Thymus (tissue), 14 donors: ENCODE data around the gene ZIC5. TPM values are rescaled to one million over a fixed set of nuclear protein-coding genes. Genes with fewer than 3 reads are reported as not detected.
A peak's percentile ranks its signal among the peaks of the same experiment; 100 is the strongest.

Source experiments
- DNase-seq, 9 donors: peaks; one replicate each; pipeline ENCODE4 v3.0.0-alpha.2; 2013; ENCODE audit warnings: low spot score in 9 of 9, low read depth in 6 of 9, missing footprints in 1 of 9
- H3K27ac ChIP-seq, 2 donors: one replicate each; pipeline ENCODE4 v1.5.1; 2013; ENCODE audit warnings: control low read depth in 1 of 2, low read depth in 1 of 2, low read length in 1 of 2, mild to moderate bottlenecking in 1 of 2, moderate library complexity in 1 of 2
- H3K27me3 ChIP-seq, 2 donors: one replicate each; pipeline ENCODE4 v1.5.1; 2013; ENCODE audit warnings: low read length in 1 of 2; ENCODE audit not compliant: control insufficient read depth in 2 of 2, insufficient read depth in 1 of 2
- H3K36me3 ChIP-seq, 2 donors: one replicate each; pipeline ENCODE4 v1.5.1; 2013; ENCODE audit warnings: low read length in 1 of 2, mild to moderate bottlenecking in 1 of 2, moderate library complexity in 1 of 2; ENCODE audit not compliant: control insufficient read depth in 2 of 2, insufficient read depth in 2 of 2
- H3K4me1 ChIP-seq, 2 donors: one replicate each; pipeline ENCODE4 v1.5.1; 2013; ENCODE audit warnings: low read length in 2 of 2; ENCODE audit not compliant: control insufficient read depth in 2 of 2, insufficient read depth in 2 of 2
- H3K4me3 ChIP-seq, 2 donors: one replicate each; pipeline ENCODE4 v1.5.1; 2013; ENCODE audit warnings: low read length in 2 of 2, control low read depth in 1 of 2, mild to moderate bottlenecking in 1 of 2
- H3K9me3 ChIP-seq, 2 donors: one replicate each; pipeline ENCODE4 v1.5.1; 2013; ENCODE audit warnings: low read length in 1 of 2, mild to moderate bottlenecking in 1 of 2; ENCODE audit not compliant: control insufficient read depth in 2 of 2, insufficient read depth in 1 of 2
- WGBS: extraction: QIAGEN DNeasy Blood & Tissue Kit; methylation state at CpG from one replicate; pipeline ENCODE4 v1.1.7; 2013; 5-methylcytosine and 5-hydroxymethylcytosine counted together
- long read RNA-seq, 10 donors: transcript quantifications; one replicate each; lab custom pipeline, GENCODE V29; 2026
- polyA plus RNA-seq: library from polyadenylated mRNA; stranded (reverse); fragments of 200-250 nt; gene quantifications from one replicate; pipeline ENCODE4 v1.2.3, GENCODE V29; 2013
- total RNA-seq: library from RNA; stranded (reverse); fragments of 120-200 nt; gene quantifications from one replicate; pipeline ENCODE4 v1.2.4, GENCODE V29; 2013
- donor health status: healthy.

The ZIC5 gene
- under 0.01 TPM for total RNA-seq
- 0.07 TPM for polyA plus RNA-seq
- long read RNA-seq, donor 1 = 0 reads
- long read RNA-seq, donor 2 = 0 reads
- long read RNA-seq, donor 3 = 0 reads
- long read RNA-seq, donor 4 = 0 reads
- long read RNA-seq, donor 5 = 0 reads
- long read RNA-seq, donor 6 = 0 reads
- long read RNA-seq, donor 7 = 0 reads
- long read RNA-seq, donor 8 = 0 reads
- long read RNA-seq, donor 9 = 0 reads
- long read RNA-seq, donor 10 = 0 reads

DNA sequence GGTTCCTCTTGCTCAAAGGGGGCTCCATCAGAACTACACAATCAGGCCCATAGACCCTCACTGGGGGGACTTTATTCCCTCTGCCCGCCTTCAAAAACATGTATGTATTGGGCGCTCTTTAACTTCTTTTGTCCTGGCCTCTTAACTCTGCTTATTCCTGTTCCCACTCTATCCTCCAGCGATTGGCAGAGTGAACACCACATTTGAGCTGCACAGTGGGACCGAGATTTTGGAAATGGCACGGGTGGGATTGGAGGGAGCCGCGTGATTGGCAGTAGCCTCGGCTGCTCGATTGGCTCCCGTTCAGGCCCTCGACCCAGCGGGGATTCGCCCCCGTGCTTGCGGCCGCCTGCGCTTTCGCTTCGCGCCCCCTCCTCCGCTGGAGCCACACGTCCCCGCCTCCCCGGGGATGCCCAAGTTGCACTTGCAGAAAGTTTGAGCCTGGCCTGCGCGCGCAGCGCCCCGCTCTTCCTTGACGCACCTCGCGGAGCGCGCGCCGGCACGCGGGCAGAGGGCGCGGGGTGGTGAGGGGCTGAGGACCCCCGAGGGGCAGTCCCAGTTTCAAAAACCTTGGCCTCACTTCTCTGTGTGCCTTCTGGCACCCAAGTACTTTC lies at the start of gene ZIC5:
Gene ZIC5 (minus strand): TSS at position 192 of the 614 bp plus-strand sequence. CDS start 164 bp downstream, at position 28.
- H3K9me3 ChIP-seq = peaks cover 10 to 12% of the 10 kb centered on the region in 2 donors
- H3K27ac ChIP-seq = no peak within 1 kb of the TSS
- 7% methylated on average over 41 of the region's 41 CpGs for WGBS
- H3K36me3 ChIP-seq = no peaks in the 10 kb centered on the region
- peak within 1 kb of the TSS in 1 of 2 donors; percentile 43 for H3K4me3 ChIP-seq
- peaks cover 89 to 100% of the 10 kb centered on the region in 2 donors for H3K27me3 ChIP-seq
- no peak for DNase-seq
- H3K4me1 ChIP-seq = peaks cover 11 to 12% of the 10 kb centered on the region in 2 donors

DNA sequence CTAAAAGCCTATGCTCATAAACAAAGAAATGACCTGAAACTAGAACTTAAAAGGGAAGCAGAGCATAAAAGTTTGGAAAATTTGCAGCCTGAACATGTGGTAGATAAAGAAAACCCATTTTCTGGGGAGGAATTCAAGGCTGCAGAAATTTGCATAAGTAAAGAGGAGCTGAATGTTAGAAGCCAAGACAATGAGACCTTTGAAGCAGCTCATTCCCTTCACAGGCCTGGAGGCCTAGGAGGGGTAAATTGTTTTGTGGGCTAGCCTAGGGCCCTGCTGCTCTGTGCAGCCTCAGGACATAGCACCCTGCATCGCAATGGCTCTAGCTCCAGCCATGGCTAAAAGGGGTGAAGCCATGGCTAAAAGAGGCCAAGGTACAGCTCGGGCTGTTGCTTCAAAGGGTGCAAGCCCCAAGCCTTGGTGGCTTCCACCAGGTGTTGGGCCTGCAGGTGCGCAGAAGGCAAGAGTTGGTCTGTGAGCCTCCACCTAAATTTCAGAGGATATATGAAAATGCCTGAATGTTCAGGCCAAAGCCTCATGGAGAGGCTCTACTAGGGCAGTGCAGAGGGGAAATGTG lies 48.3 kb upstream of the ZIC5 start:
- H3K36me3 ChIP-seq = no peaks in the 10 kb centered on the region
- H3K4me1 ChIP-seq = no peaks in the 10 kb centered on the region
- 95% methylated on average over 3 of the region's 3 CpGs for WGBS
- DNase-seq = no peak
- H3K9me3 ChIP-seq = no peaks in the 10 kb centered on the region
- no peak overlapping the region for H3K27ac ChIP-seq
- H3K4me3 ChIP-seq = no peak overlapping the region
- peaks cover 0 to 3% of the 10 kb centered on the region in 2 donors for H3K27me3 ChIP-seq

DNA sequence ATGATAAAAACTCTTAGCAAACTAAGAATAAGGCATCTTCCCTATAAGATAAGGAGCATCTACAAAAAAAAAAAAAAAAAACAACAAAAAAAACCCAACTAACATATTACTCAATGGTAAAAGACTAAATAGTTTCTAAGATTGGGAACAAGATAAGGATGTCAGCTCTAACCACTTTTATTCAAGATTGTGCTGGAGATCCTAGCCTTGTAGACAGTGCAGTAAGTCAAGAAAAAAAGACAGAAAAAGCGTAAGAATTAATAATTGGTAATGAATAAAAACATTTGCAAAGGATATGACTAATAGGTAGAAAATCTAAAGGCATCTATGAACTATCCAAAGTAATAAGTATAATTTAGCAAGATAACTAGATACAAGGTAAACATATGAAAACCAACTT lies 43.1 kb upstream of the ZIC5 start:
- Histone ChIP-seq H3K4me1 (no peaks in the 10 kb centered on the region), H3K9me3 (no peaks in the 10 kb centered on the region), H3K36me3 (no peaks in the 10 kb centered on the region), H3K4me3 (no peak overlapping the region), H3K27me3 (peaks cover 0 to 3% of the 10 kb centered on the region in 2 donors), H3K27ac (no peak overlapping the region)
- DNase-seq = no peak
- 95% methylated on average over 1 of the region's 1 CpG for WGBS

DNA sequence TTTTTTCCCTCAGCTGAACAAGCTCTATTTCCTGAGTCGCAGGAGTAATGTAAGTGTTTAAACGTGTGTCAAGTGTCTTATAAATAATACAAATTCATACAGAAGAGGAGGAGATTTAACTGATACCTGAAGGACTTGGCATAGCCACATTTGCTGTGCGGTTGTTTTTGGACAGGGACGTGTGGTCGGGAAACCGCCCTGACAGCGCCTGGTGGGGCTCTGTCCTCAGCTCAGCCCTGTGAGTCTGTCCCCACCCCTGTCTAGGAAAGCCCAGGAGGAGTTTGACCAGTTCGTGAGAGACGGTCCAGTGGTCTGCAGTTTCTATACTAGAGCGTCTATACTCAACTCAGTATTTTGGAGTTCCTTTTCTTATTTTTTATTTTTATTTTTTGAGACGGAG lies 26.7 kb upstream of the ZIC5 start:
- Histone ChIP-seq H3K9me3 (peaks cover 0 to 7% of the 10 kb centered on the region in 2 donors), H3K36me3 (no peaks in the 10 kb centered on the region), H3K4me1 (no peaks in the 10 kb centered on the region), H3K27me3 (peaks cover 48 to 90% of the 10 kb centered on the region in 2 donors), H3K4me3 (no peak overlapping the region), H3K27ac (no peak overlapping the region)
- 90% methylated on average over 11 of the region's 11 CpGs for WGBS
- no peak for DNase-seq

DNA sequence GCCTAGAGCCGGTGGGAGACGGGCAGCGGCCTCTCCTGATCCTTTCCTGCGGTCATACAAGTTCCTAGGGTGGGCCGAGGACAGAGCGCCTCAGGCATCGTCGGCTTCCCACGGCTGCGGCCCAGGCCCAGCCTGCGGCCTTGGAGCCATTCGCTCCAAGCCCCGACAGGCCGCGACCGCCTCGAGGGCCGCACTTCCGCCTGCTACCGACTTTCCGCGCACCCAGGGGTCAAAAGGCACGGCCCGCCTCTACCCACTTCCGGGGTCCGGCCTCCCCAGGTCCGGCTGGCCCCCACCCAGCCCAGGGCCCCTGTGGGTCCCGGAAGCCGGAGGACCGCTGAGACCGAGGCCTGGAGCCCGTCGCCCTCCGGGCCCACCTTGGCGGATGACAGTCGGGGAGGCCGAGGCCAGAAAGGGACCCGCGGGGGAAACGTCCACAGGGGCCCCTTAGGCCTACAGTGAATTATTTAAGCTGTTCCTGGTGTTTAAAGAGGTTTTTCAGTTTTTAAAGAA lies 26.2 kb upstream of the ZIC5 start:
- DNase-seq = no peak
- Histone ChIP-seq H3K27ac (no peak overlapping the region), H3K27me3 (peaks cover 52 to 92% of the 10 kb centered on the region in 2 donors), H3K4me1 (no peaks in the 10 kb centered on the region), H3K9me3 (peaks cover 0 to 7% of the 10 kb centered on the region in 2 donors), H3K36me3 (no peaks in the 10 kb centered on the region), H3K4me3 (no peak overlapping the region)
- 38% methylated on average over 40 of the region's 40 CpGs for WGBS

DNA sequence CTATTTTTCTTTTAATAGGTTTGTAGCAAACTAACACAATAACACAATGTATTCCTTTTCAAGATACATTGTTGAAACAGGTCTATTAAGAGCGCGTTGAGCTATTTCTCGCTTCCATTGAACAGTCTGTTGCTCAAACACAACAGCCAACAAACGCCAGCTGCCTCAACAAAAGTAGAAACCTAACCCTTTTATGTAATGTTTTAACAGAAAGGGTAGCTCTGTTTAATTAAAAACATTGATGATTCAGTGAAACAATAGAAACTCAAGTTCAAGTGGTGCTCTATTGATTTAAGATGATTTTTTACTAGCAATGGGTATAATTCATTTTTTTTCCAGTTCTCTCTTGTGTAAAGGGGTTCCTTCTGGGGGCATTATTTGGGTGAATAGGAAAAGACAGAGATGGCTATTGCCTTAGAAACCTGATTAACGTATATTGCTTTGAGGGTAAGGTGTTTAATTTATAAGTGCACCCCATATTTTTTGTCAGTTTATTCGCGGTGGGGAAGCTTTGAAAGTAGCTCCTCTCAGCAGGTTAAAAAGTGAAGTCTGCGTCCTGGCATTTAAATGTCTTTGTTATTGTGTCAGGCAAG lies 24.9 kb upstream of the ZIC5 start:
- Histone ChIP-seq H3K4me1 (no peaks in the 10 kb centered on the region), H3K27me3 (peaks cover 60 to 99% of the 10 kb centered on the region in 2 donors), H3K9me3 (peaks cover 0 to 7% of the 10 kb centered on the region in 2 donors), H3K36me3 (no peaks in the 10 kb centered on the region), H3K27ac (no peak overlapping the region), H3K4me3 (no peak overlapping the region)
- 20% methylated on average over 8 of the region's 8 CpGs for WGBS
- DNase-seq = peak in 1 of 9 donors; percentile 55

DNA sequence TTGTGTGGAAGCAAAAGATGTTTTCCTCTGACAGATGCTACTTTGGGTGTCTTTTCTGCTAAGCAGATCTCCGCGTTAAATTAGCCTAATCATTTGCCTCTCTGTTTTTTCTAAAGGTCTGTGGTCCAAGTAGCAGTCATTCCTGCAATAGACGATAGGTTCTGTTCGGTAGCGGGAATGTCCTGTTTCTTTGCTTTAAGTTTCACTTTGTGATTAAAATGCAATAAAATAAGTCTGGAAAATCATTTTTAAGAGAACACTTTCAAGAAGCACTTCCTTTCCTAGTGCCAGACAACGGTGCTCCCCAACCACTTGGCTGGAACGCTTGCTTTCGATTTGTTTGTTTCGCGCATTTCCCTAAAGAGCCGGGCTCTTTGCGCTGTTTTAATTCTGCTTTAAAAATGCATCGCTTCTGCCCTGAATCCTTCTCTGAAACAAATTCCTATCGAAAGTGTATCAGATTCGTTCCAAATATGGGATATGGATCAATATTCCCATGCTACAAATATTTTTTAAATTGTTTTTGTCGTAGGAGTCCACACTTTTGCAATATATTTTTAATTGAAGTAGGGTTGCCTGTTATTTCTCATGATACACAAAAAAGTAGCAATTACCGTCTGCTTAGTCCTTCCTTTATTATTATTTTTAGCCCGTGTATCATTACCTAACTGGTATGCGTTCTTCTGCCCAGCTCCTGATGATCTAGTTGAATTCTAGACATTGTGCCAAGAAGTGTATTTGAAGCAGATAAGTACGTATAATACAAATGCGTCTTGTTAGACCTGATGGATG lies 24.2 kb upstream of the ZIC5 start:
- peak in 1 of 9 donors; percentile 74 for DNase-seq
- WGBS = 7% methylated on average over 21 of the region's 21 CpGs
- peaks cover 67 to 99% of the 10 kb centered on the region in 2 donors for H3K27me3 ChIP-seq

DNA sequence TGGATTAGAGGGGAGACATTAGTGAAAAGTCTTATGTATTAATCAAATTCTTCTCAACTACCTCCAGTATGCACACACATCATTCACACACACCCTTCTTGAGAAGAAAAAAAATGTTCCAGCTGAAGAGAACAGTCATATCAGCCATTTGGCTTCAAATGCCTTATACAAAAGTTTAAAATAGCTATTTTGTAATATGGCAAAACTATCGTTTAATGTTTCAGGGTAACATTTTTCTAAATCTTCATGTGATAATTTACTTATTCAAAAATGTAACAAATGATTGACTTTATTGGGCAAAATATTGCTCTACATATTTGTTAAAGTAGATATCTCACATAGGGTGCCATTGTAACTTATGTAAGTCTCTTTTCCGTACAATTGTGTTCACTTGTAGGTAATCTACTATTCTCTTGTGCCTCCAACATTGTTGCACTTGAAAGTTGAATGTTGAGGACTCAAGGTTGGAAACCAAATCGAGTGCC lies 23.6 kb upstream of the ZIC5 start:
- peaks cover 0 to 15% of the 10 kb centered on the region in 2 donors for H3K9me3 ChIP-seq
- peaks cover 69 to 99% of the 10 kb centered on the region in 2 donors for H3K27me3 ChIP-seq
- 17% methylated on average over 3 of the region's 3 CpGs for WGBS
- H3K4me3 ChIP-seq = no peak overlapping the region
- DNase-seq = no peak
- no peaks in the 10 kb centered on the region for H3K36me3 ChIP-seq
- H3K4me1 ChIP-seq = peaks cover 0 to 4% of the 10 kb centered on the region in 2 donors
- H3K27ac ChIP-seq = no peak overlapping the region

More for the DNA sequence above, 24.2 kb upstream of the ZIC5 start:
- Histone ChIP-seq H3K4me1 (no peaks in the 10 kb centered on the region), H3K36me3 (no peaks in the 10 kb centered on the region), H3K27ac (no peak overlapping the region), H3K4me3 (no peak overlapping the region), H3K9me3 (peaks cover 0 to 9% of the 10 kb centered on the region in 2 donors)
